Colonic mucosa (tissue), 4 donors: Measurements from ENCODE around the gene MED13L. TPM values are rescaled to one million over a fixed set of nuclear protein-coding genes. Genes with fewer than 3 reads are reported as not detected.

Experiments used
- DNase-seq: peaks from one replicate; pipeline ENCODE4 v3.0.0-alpha.2; 2020
- H3K27ac ChIP-seq: fragments of 200-600 bp; one replicate; pipeline ENCODE4 v1.8.0; 2021
- H3K27me3 ChIP-seq: fragments of 200-600 bp; one replicate; pipeline ENCODE4 v1.8.0; 2021
- H3K36me3 ChIP-seq: fragments of 200-600 bp; one replicate; pipeline ENCODE4 v1.8.0; 2021
- H3K4me1 ChIP-seq: fragments of 200-600 bp; one replicate; pipeline ENCODE4 v1.8.0; 2021; ENCODE audit warnings: mild to moderate bottlenecking
- H3K4me3 ChIP-seq: fragments of 200-600 bp; one replicate; pipeline ENCODE4 v1.8.0; 2021
- H3K9ac ChIP-seq, 2 donors: one replicate each; pipeline ENCODE4 v1.7.0; 2013; ENCODE audit warnings: control low read depth in 2 of 2, low read depth in 2 of 2, low read length in 2 of 2
- H3K9me3 ChIP-seq: fragments of 200-600 bp; one replicate; pipeline ENCODE4 v1.8.0; 2021
- CTCF ChIP-seq: fragments of 200-600 bp; IDR thresholded peaks from one replicate; pipeline ENCODE4 v1.8.0; 2022; ENCODE audit warnings: antibody characterized with exemption, mild to moderate bottlenecking
- intact Hi-C: fragments of 100-400 bp; cut with DNase I; formaldehyde crosslinking; loops from one replicate; pipeline ENCODE4 v1.14.1; 2022
- total RNA-seq, 2 donors: library from RNA; stranded (reverse); fragmentation: NEBNext Ultra II Directional in 1 of 2; extraction: Animal tissue kit (Norgen Biotek cat#: 25700) in 1 of 2; gene quantifications; one replicate each; pipeline ENCODE4 v1.2.1, GENCODE V29; 2021
- donor health status: healthy.
- donor health status: DM: no; HTN: no; CAD: no.
- donor health status: DM: no; HTN: no; CAD: no.

MED13L gene
- total RNA-seq, 2 donors from 2014 or later: 73.8 to 92.6 TPM

GRCh38 chr12:116144384-116144783, 133.1 kb downstream of the MED13L start:
- Histone ChIP-seq H3K36me3 (no peaks in the 10 kb centered on the region), H3K4me3 (no peak overlapping the region), H3K27me3 (no peaks in the 10 kb centered on the region), H3K4me1 (no peaks in the 10 kb centered on the region), H3K9me3 (no peaks in the 10 kb centered on the region), H3K27ac (no peak overlapping the region), H3K9ac (no peak overlapping the region)
- no peak for TF ChIP-seq CTCF
- no peak for DNase-seq
- intact Hi-C loops: no loop called here

DNA sequence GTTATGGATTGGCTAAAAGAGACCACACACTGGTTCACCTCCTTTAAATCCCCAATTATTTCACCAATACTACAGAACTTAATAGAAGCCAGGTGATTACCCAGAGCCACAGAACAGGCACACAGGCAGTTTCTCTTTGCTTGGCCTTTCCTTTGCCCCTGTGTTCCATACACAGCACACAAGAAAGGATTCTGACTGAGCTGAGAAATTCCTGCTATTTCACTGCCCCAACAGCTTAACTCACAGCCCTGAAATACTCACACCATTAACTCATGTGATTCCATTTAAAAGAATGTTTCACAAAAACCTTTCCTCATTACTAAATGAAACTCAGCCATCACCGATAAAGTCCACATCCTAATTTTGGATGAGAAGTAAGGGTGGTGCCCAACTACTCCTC, 133.6 kb downstream of the MED13L start:
- TF ChIP-seq CTCF: no peak
- DNase-seq: no peak
- Histone ChIP-seq H3K4me3 (no peak overlapping the region), H3K27ac (no peak overlapping the region), H3K27me3 (no peaks in the 10 kb centered on the region), H3K9ac (no peak overlapping the region), H3K36me3 (no peaks in the 10 kb centered on the region), H3K4me1 (no peaks in the 10 kb centered on the region), H3K9me3 (no peaks in the 10 kb centered on the region)
- intact Hi-C loops: no loop called here

GRCh38 chr12:116142936-116143898, 134.3 kb downstream of the MED13L start:
- TF ChIP-seq CTCF: no peak
- intact Hi-C loops: no loop called here
- no peaks in the 10 kb centered on the region for H3K36me3 ChIP-seq
- no peak overlapping the region for H3K27ac ChIP-seq
- H3K9ac ChIP-seq: no peak overlapping the region
- no peaks in the 10 kb centered on the region for H3K27me3 ChIP-seq
- no peak for DNase-seq
- H3K4me1 ChIP-seq: no peaks in the 10 kb centered on the region
- no peak overlapping the region for H3K4me3 ChIP-seq
- H3K9me3 ChIP-seq: no peaks in the 10 kb centered on the region

GRCh38 chr12:116141833-116142162, 135.7 kb downstream of the MED13L start:
- no peak overlapping the region for H3K4me3 ChIP-seq
- no peak overlapping the region for H3K9ac ChIP-seq
- DNase-seq: no peak
- no peaks in the 10 kb centered on the region for H3K4me1 ChIP-seq
- no peaks in the 10 kb centered on the region for H3K9me3 ChIP-seq
- TF ChIP-seq CTCF: no peak
- H3K27ac ChIP-seq: no peak overlapping the region
- no peaks in the 10 kb centered on the region for H3K36me3 ChIP-seq
- H3K27me3 ChIP-seq: no peaks in the 10 kb centered on the region
- intact Hi-C loops: no loop called here

DNA sequence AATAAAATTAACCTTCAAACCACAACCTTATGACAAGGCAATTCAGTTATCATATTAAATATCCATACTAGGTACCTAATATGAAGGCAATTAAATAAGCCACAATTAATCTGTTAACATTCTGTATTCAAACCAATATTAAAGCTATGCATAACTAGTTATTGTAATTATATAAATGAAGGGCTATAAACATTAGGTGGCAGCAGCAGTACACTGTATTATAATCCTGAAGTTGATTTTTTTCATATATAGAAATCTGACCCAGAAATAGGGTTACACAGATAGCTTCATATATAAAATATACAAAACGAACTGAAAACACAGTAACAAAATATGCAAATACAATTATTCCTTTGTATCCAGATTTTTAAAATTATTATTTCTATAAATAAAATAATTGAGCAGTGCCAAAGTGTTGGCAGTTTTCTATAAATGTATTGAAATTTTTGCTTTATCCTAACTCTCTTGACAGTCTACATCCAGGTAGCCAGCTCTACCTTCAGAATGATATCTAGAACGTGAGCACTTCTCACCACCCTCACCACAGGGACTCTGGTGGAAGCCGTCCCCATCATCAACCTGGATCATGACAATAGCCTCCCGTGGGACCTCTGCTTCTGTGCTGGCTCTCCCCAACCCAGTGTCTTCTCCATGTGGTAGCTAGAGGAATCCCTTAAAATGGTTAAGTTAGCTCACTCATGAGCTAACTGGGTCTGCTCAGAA, 136.2 kb downstream of the MED13L start:
- DNase-seq: no peak
- intact Hi-C loops: no loop called here
- H3K4me1 ChIP-seq: no peaks in the 10 kb centered on the region

More for the DNA sequence above, 136.2 kb downstream of the MED13L start:
- H3K36me3 ChIP-seq: no peaks in the 10 kb centered on the region
- no peak overlapping the region for H3K27ac ChIP-seq
- H3K9me3 ChIP-seq: no peaks in the 10 kb centered on the region
- H3K27me3 ChIP-seq: no peaks in the 10 kb centered on the region
- no peak overlapping the region for H3K9ac ChIP-seq
- no peak overlapping the region for H3K4me3 ChIP-seq
- no peak for TF ChIP-seq CTCF
